Measurements from ENCODE around the gene EPS15. TPM values are rescaled to one million over a fixed set of nuclear protein-coding genes. Genes with fewer than 3 reads are reported as not detected.
"Not testable (repeated sequence)": the region's sequence is repeated elsewhere in the genome, so short reads cannot be mapped to it uniquely, and the experiment has no call there.

The EPS15 gene
- total RNA-seq, 1 experiment from 2014 or later = 26.3 TPM

DNA sequence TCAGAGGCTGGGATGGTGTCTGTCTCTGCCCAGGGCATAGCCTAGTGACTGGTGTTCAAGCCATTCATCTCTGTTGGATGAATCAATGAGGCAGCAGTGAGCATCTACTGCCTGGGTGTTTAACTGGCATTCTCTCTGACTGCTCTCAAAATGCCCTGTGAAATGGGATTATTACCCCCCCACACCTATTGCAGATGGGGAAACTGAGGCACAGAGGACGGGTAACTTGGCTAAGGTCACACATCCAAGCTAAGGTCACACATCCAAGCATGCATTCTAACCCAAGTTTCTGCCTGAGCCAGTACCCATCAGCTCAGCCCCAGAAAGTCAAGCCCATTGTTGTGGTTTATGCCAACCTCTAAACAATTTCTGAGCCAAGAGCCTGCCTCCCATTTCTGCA lies 193.7 kb downstream of the EPS15 start:
- Histone ChIP-seq H3K4me2 (ENCODE audit: low read length) (no peak overlapping the region), H3K9ac (ENCODE audit: low read length) (no peak overlapping the region)

GRCh38 chr1:51325011-51325385 lies 194.1 kb downstream of the EPS15 start:
- not testable (repeated sequence) for ATAC-seq; H3K4me3 ChIP-seq (ENCODE audit: low read length)

More for the DNA sequence above, 193.7 kb downstream of the EPS15 start:
- DNase-seq (no peak), ATAC-seq (no peak)
- POLR2A ChIA-PET (ENCODE audit: unreplicated experiment) = no interaction called here
- peaks cover 7% of the 10 kb centered on the region for H3K4me1 ChIP-seq (ENCODE audit: insufficient read depth, low read length)
- H3K36me3 ChIP-seq (ENCODE audit: low read depth, low read length) = no peaks in the 10 kb centered on the region
- intact Hi-C loops (cut with micrococcal nuclease) = no loop called here
- no peaks in the 10 kb centered on the region for H3K27me3 ChIP-seq (ENCODE audit: low read length)
- no peaks in the 10 kb centered on the region for H3K9me2 ChIP-seq (replicated peaks; ENCODE audit: low read length)
- H4K20me1 ChIP-seq (ENCODE audit: low read length) = no peaks in the 10 kb centered on the region
- H3K9me3 ChIP-seq (ENCODE audit: low read length) = no peaks in the 10 kb centered on the region
- H3K27ac ChIP-seq (ENCODE audit: low read length) = no peak overlapping the region
- CTCF ChIA-PET = no interaction called here
- H3K4me3 ChIP-seq (ENCODE audit: low read length) = no peak overlapping the region
- no peak overlapping the region for H2AFZ ChIP-seq (ENCODE audit: low read length)
- H3K79me2 ChIP-seq (ENCODE audit: low read length) = no peaks in the 10 kb centered on the region
- H3F3A ChIP-seq (ENCODE audit: low read length, unreplicated experiment) = no peaks in the 10 kb centered on the region
- BruUV-seq (replicated peaks) = no TSS peak
- TF ChIP-seq EZH2 (IDR thresholded peaks at IDR 0.05; ENCODE audit: low read length, unreplicated experiment) (no peak), EZH2phosphoT487 (IDR thresholded peaks at IDR 0.05; ENCODE audit: borderline replicate concordance, low read length) (no peak)
- TF ChIP-seq, protein P1, sequence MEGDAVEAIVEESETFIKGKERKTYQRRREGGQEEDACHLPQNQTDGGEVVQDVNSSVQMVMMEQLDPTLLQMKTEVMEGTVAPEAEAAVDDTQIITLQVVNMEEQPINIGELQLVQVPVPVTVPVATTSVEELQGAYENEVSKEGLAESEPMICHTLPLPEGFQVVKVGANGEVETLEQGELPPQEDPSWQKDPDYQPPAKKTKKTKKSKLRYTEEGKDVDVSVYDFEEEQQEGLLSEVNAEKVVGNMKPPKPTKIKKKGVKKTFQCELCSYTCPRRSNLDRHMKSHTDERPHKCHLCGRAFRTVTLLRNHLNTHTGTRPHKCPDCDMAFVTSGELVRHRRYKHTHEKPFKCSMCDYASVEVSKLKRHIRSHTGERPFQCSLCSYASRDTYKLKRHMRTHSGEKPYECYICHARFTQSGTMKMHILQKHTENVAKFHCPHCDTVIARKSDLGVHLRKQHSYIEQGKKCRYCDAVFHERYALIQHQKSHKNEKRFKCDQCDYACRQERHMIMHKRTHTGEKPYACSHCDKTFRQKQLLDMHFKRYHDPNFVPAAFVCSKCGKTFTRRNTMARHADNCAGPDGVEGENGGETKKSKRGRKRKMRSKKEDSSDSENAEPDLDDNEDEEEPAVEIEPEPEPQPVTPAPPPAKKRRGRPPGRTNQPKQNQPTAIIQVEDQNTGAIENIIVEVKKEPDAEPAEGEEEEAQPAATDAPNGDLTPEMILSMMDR (conservative IDR thresholded peaks at IDR 0.05; ENCODE audit: low read depth, low read length) = no peak

DNA sequence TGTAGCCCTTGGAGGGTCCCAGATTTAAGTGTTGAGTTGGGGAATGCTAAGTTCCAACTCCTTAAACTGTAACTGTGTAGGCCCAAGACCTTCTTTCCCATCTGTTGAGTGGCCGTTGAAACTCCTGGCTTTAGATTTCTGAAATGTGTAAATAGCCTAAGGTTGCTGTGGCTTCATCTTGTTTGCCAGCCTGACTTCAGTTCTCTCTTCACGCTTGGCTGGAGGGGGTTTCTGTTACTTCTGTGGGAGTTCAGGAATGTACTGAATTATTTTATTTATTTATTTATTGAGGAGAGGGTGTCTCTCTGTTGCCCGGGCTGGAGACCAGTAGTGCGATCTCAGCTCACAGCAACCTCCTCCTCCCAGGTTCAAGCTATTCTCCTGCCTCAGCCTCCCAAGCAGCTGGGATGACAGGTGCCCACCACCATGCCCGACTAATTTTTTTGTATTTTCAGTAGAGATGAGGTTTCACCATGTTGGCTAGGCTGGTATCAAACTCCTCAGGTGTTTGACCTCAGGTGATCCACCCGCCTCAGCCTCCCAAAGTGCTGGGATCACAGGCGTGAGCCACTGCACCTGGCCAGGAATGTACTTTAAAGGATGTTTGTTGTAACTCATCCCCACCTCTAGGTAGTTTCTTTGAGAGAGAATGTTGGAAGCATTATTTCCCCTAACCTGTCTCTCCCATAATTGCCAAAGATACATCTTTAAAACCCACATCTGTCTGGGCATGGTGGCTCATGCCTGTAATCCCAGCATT lies 194.6 kb downstream of the EPS15 start:
- Histone ChIP-seq H3K4me2 (ENCODE audit: low read length) (no peak overlapping the region), H2AFZ (ENCODE audit: low read length) (no peak overlapping the region), H3K4me3 (ENCODE audit: low read length) (no peak overlapping the region), H3F3A (ENCODE audit: low read length, unreplicated experiment) (no peaks in the 10 kb centered on the region), H3K36me3 (ENCODE audit: low read depth, low read length) (no peaks in the 10 kb centered on the region), H4K20me1 (ENCODE audit: low read length) (no peaks in the 10 kb centered on the region), H3K9ac (ENCODE audit: low read length) (no peak overlapping the region), H3K79me2 (ENCODE audit: low read length) (no peaks in the 10 kb centered on the region), H3K9me3 (ENCODE audit: low read length) (no peaks in the 10 kb centered on the region), H3K9me2 (replicated peaks; ENCODE audit: low read length) (no peaks in the 10 kb centered on the region), H3K27ac (ENCODE audit: low read length) (no peak overlapping the region), H3K4me1 (ENCODE audit: insufficient read depth, low read length) (peaks cover under 1% of the 10 kb centered on the region; the same call in 1 of the 2 replicates), H3K27me3 (ENCODE audit: low read length) (no peaks in the 10 kb centered on the region)
- POLR2A ChIA-PET (ENCODE audit: unreplicated experiment) = no interaction called here
- intact Hi-C loops (cut with micrococcal nuclease) = no loop called here
- ATAC-seq = no peak
- CTCF ChIA-PET = no interaction called here
- no peak for DNase-seq
- no peak for TF ChIP-seq EZH2 (IDR thresholded peaks at IDR 0.05; ENCODE audit: low read length, unreplicated experiment)
- TF ChIP-seq, protein P1 (conservative IDR thresholded peaks at IDR 0.05; ENCODE audit: low read depth, low read length) = no peak
- TF ChIP-seq EZH2phosphoT487 (IDR thresholded peaks at IDR 0.05; ENCODE audit: borderline replicate concordance, low read length) = no peak
- no TSS peak for BruUV-seq (replicated peaks)

More at GRCh38 chr1:51325011-51325385, 194.1 kb downstream of the EPS15 start:
- H3K36me3 ChIP-seq (ENCODE audit: low read depth, low read length); intact Hi-C loops (cut with micrococcal nuclease); CTCF ChIA-PET; H3K4me2 ChIP-seq (ENCODE audit: low read length); H3K9me3 ChIP-seq (ENCODE audit: low read length); H3K27me3 ChIP-seq (ENCODE audit: low read length); H2AFZ ChIP-seq (ENCODE audit: low read length); H3K9me2 ChIP-seq (replicated peaks; ENCODE audit: low read length); H4K20me1 ChIP-seq (ENCODE audit: low read length); POLR2A ChIA-PET (ENCODE audit: unreplicated experiment); H3K9ac ChIP-seq (ENCODE audit: low read length); H3K79me2 ChIP-seq (ENCODE audit: low read length); H3K27ac ChIP-seq (ENCODE audit: low read length); DNase-seq; BruUV-seq (replicated peaks); H3F3A ChIP-seq (ENCODE audit: low read length, unreplicated experiment); H3K4me1 ChIP-seq (ENCODE audit: insufficient read depth, low read length): not testable (repeated sequence)
